Epithelial cell of esophagus (primary cell): ENCODE data around the gene POLR2F.
A peak's percentile ranks its signal among the peaks of the same experiment; 100 is the strongest.

Source experiments
- DNase-seq: peaks from one replicate; pipeline ENCODE4 v3.0.0; 2010; ENCODE audit warnings: low read depth
- H3K4me3 ChIP-seq: 2 replicates; pipeline ENCODE4 v1.5.1; 2011; ENCODE audit warnings: mild to moderate bottlenecking, low read length, control low read depth
- TF ChIP-seq, protein P1 (sequence below): IDR thresholded peaks from 2 replicates; pipeline ENCODE4 v1.5.1; 2011; ENCODE audit warnings: low read depth, mild to moderate bottlenecking, low read length, control low read depth, inconsistent platforms; ENCODE audit not compliant: insufficient read depth; ENCODE audit errors: missing control alignments

POLR2F gene

DNA sequence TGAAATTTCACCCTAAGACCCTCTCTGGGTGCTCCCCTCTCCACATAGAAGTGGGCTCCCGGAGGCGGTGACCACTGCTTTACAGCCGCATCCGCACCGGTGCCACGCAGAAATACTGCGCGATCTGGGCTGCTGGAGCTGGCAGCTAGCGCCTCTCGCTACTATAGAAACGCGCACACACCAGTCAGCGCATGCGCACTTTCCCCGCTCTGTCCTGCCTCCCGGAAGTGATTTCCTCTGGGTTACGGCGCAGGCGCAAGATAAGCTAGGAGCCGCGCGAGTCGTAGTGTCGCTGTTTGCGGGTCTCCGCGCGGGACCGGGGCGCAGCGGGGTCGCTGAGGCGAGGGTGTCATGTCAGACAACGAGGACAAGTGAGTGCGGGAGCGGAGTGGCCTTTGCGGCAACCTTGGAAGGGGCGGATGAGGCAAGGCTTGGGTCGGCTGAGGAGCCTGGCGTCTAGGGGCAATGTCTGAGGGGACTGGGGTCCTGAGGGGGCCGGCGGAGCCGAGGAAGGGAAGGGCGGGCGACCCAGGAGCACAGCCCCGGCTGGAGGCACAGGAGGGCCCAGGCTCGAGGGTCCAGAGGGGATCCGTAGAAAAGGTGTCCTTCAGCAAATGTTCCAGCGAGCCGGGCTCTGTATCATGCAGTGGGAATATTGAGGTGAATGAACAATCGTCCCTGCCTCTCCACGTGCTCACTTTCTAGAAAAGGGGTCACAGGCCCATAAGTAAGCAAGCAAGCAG, at the start of gene POLR2F, which contains the start of gene C22orf23:
POLR2F (plus strand) TSS at position 263 of the 743 bp plus-strand sequence; CDS start at position 352, 89 bp downstream.
C22orf23 (minus strand) TSS at position 165 of the 743 bp plus-strand sequence. CDS start 452 bp downstream, outside the sequence.
- peak; percentile 94 for DNase-seq
- H3K4me3 ChIP-seq = peak within 1 kb of the TSS; percentile 98
- TF ChIP-seq, protein P1, sequence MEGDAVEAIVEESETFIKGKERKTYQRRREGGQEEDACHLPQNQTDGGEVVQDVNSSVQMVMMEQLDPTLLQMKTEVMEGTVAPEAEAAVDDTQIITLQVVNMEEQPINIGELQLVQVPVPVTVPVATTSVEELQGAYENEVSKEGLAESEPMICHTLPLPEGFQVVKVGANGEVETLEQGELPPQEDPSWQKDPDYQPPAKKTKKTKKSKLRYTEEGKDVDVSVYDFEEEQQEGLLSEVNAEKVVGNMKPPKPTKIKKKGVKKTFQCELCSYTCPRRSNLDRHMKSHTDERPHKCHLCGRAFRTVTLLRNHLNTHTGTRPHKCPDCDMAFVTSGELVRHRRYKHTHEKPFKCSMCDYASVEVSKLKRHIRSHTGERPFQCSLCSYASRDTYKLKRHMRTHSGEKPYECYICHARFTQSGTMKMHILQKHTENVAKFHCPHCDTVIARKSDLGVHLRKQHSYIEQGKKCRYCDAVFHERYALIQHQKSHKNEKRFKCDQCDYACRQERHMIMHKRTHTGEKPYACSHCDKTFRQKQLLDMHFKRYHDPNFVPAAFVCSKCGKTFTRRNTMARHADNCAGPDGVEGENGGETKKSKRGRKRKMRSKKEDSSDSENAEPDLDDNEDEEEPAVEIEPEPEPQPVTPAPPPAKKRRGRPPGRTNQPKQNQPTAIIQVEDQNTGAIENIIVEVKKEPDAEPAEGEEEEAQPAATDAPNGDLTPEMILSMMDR = no peak

DNA sequence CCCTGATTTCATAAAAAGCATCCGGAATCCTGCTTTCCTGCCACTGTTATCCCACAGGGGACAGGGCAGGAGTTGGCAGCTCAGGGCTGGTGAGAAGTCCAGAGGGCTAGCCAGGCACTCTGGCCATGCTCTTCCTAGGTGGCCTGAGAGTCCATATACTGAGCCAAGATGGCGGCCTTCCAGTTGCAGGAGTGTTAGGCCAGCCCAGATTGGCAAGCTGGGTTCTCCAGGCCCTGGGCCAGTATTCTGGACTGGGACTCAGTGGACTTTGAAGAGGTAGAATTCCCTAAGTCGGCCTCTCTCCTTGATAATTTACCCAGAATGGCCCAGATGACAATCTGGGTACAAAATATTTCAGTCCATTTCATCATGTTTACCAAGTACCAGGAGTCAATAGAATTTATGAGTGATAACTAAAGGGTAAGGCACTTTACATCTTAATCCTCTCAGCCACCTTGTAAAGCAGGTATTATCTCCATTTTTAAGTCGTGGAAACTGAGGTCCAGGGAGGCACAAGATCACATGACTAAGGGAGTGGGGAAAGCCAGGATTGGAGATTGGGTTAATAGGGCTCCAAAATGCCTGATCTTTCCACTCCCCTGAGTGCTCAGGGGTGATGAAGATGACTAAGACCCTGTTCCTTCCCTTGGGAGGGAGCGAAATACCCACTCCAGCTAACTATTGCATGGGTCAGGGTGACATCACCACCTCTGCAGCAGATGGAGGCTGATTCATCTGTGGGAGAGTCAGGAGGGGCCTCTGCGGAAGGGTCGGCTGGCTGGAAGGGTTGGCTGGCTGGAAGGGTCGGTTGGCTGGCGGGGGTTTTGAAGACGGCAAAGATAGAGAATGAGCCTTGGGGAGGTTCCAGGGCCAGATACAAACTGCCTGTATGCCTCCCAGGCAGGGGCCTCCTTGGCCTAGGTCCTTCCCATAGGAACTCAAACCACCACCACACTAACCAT, 48.6 kb upstream of the POLR2F start:
- TF ChIP-seq, protein P1 = no peak
- peak; percentile 98 for DNase-seq
- H3K4me3 ChIP-seq = no peak overlapping the region

DNA sequence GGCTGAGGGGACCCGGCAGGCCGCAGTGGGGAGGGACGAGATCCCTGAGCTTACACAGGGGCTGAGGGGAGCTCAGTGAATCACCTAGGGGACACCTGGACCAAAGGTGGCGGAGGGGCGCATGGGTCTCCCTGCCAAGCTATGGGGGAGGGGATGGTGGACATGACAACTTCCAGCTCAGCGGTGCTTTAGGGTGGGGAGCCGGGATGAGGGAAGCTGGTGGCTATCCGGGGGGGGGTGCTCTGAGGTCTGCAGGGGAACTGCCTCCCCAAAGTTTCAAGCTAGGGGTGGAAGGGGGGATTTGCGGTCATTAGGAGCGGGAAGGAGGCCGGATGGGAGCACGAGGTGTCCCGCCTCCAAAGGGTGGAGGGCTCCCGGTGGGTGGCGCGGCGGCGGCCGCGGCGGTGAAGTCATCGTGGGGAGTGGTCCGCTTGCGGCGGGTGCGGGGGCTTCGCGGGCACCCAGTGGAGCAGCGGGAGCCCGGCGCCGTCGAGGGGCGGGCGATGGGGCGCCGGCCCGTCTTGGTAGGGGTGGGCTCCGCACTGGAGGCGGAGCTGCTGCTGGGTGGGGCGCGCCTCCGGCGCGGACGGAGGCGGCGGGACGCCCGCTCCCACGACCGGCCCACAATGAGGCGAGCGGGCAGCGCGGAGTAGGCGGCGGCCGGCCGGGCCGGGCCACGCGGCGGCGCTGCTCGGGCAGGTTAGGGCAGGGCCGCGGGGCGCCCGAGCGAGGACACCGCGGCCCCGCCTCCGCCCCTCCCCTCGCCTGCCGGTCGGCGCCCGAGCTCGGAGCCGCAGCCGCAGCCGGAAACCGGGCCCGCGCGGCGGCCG, 47.8 kb upstream of the POLR2F start, which contains the start of gene MICALL1:
MICALL1 (plus strand) TSS at position 764 of the 830 bp plus-strand sequence. CDS start 126 bp downstream, outside the sequence.
- TF ChIP-seq, protein P1 = no peak
- peak; percentile 91 for DNase-seq
- H3K4me3 ChIP-seq = peak within 1 kb of the TSS; percentile 98

DNA sequence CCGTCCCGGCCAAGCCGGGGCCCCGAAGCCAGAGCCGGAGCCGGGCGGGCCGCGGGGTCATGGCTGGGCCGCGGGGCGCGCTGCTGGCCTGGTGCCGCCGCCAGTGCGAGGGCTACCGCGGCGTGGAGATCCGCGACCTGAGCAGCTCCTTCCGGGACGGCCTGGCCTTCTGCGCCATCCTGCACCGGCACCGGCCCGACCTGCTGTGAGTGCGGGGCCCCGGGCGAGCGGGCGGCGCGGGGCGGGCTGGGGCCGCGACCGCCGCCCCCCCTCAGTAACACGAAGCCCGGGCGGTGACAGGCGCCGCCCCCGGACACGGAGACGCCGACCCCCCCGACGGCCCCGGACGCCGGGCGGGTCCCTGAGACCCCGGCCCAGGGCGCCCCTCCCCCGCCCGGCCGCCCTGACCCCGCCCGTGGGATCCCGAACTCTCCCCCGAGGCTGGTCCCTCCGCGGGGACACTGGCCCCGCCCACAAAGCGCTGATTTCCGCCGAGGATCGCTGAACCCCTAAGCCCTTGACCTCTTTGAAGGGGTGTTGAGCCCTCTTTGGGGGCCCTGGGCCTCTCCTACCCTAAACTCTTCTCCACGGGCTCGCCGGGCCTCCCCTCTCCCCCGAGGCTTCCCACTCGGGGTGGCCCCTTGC, 47.0 kb upstream of the POLR2F start:
- DNase-seq = no peak

DNA sequence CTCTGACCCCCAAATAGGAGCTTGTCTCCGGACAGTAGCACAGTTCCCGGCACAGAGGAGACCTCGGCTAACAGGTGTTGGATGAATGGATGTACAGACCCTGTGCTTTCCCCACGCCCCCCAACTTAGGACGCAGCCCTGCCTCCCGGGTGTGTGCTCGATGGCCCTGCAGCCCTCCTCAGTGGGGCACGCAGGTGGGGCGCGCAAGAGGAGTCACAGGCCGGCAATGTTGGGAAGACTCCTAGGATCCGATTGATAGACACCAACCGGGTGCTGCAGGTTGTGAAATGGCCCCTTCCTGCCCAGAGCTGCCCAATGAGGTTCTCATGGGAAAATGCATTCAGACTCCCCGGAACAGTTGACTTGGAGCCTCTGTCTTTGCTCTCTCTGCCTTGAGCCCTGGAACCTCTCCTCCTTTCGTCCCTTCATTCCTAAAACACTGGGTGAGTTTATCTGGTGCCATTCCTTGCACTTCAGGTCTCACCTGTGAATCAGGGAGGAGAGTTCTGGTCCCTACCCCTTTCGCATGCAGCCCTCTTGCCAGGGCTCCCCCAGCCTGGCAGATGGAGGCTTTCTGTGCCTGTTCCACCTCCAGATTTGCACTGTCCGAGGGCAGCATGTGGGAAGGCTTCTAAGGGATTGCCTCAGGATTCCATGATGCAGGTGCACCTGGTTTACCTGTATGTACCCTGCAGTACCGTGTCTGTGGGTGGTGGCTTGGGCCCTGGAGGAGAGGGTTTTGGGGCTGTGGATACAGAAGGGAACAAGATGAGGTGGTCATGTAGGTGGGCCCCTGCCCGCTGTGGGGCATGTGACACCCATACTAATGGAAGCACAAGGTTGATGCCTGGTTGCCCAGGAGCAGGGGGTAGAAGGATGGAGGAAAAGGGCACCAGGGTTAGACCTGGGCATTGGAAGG, 46.2 kb upstream of the POLR2F start:
- TF ChIP-seq, protein P1 = no peak
- DNase-seq = peak; percentile 43
- peak overlapping the region; percentile 98 for H3K4me3 ChIP-seq

More for the DNA sequence above, 47.0 kb upstream of the POLR2F start:
- TF ChIP-seq, protein P1 = no peak
- peak overlapping the region; percentile 98 for H3K4me3 ChIP-seq
